ENCODE measurements around the gene TAS2R3.

The TAS2R3 gene

DNA sequence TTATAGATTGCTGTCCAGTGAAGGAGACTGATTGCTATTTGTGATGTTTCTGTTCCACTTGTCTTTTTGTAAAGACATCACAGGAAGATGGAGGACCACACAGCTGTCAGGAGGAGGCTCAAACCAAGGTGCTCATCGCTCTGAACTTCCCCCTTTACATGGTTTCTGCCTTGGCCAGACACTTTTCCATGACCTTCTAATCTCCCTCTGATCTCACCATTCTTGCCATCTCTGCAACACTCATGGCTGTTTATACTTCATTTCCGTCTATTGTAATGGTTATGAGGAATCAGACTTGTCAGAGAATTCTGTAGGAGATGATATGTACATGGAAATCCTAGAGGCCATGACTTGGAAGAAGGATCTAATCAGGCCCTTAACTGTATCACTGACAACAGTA is 24.4 kb downstream of the TAS2R3 start:
- no peak for DNase-seq (ENCODE audit: insufficient read length, low spot score)
- no peak for FAIRE-seq
- TF ChIP-seq, protein P1, sequence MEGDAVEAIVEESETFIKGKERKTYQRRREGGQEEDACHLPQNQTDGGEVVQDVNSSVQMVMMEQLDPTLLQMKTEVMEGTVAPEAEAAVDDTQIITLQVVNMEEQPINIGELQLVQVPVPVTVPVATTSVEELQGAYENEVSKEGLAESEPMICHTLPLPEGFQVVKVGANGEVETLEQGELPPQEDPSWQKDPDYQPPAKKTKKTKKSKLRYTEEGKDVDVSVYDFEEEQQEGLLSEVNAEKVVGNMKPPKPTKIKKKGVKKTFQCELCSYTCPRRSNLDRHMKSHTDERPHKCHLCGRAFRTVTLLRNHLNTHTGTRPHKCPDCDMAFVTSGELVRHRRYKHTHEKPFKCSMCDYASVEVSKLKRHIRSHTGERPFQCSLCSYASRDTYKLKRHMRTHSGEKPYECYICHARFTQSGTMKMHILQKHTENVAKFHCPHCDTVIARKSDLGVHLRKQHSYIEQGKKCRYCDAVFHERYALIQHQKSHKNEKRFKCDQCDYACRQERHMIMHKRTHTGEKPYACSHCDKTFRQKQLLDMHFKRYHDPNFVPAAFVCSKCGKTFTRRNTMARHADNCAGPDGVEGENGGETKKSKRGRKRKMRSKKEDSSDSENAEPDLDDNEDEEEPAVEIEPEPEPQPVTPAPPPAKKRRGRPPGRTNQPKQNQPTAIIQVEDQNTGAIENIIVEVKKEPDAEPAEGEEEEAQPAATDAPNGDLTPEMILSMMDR (IDR thresholded peaks at IDR 0.05; ENCODE audit: insufficient read depth, missing control alignments): no peak

DNA sequence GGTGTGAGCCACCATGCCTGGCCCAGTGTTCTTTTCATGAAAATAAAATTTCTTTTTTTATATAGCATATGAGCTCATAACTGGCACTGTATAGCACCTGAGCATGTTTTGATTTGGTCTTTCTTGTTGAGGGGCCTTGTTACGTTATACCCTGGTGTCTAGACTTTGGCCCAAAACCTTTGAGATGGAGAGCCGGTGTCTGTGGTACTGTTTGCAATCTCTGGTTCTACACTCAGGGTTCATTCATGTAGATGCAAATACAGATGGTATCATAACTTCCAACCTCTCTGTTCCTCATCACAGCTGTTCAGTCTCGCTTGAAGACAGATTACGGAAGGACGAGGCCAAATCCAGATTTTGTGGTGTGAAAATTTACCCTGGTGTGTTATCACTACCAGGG is 26.0 kb downstream of the TAS2R3 start, which contains the start of gene TAS2R5:
Gene TAS2R5 (plus strand): TSS at position 301 of the 400 bp plus-strand sequence. CDS start 145 bp downstream, outside the sequence.
- DNase-seq (ENCODE audit: insufficient read length, low spot score): no peak
- FAIRE-seq: no peak
- TF ChIP-seq, protein P1 (IDR thresholded peaks at IDR 0.05; ENCODE audit: insufficient read depth, missing control alignments): no peak

DNA sequence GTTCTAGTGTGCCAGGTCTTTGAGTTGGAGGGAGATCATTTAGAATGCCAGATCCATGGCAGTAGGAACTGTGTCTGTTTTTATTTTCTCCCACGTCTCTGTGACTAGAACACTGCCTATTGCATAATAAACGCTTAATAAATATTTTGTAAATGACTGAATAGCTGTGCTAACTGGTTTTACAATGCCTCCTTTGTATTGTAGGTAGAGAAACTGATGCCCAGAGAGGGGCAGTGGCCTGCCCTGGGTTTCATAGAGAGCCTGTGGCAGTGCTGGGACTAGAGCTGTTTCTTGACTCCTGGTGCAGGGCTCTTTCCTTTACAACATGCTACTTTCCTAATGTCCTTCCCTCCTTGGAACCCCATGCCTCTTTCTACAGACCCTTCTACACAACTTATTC is 28.6 kb downstream of the TAS2R3 start:
- TF ChIP-seq, protein P1 (IDR thresholded peaks at IDR 0.05; ENCODE audit: insufficient read depth, missing control alignments): no peak
- FAIRE-seq: no peak
- no peak for DNase-seq (ENCODE audit: insufficient read length, low spot score)

Data from D721Med (cell line).